Measurements from ENCODE around the gene LRAT.

Gene LRAT

DNA sequence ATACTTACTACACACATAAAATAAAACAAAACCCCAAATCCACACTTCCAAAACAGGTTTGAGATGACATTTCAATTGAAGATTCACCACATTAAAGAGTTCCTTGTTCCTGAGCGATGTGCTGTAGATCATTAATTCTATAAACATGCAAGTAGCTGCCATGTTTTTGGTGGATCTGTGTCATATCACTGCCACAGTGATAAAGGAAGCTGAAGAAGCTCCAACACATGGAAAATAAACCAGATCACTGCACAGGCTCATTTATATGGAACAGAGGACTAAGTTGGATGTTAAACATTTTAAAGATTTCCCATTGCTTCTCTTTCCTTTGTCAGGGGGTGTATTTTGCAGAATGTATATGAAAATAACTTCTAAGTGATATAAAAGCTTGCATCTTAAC lies 34.5 kb downstream of the LRAT start:
- H3K36me3 ChIP-seq (ENCODE audit: low read length): no peaks in the 10 kb centered on the region
- H3K4me3 ChIP-seq (ENCODE audit: insufficient read depth, low read length, poor library complexity, severe bottlenecking): no peak overlapping the region
- no peaks in the 10 kb centered on the region for H3K9me3 ChIP-seq (ENCODE audit: insufficient read depth, low read length)
- no peaks in the 10 kb centered on the region for H4K20me1 ChIP-seq (ENCODE audit: low read depth, low read length)
- no peaks in the 10 kb centered on the region for H3K27me3 ChIP-seq (ENCODE audit: low read length)
- H3K27ac ChIP-seq (ENCODE audit: low read depth, low read length): no peak overlapping the region
- H3K9ac ChIP-seq (ENCODE audit: low read length): no peak overlapping the region
- H2AFZ ChIP-seq (ENCODE audit: low read depth, low read length, severe bottlenecking): no peak overlapping the region
- no peaks in the 10 kb centered on the region for H3K79me2 ChIP-seq (ENCODE audit: insufficient read depth, low read length)
- no peak for TF ChIP-seq CTCF (IDR thresholded peaks at IDR 0.05; ENCODE audit: insufficient read depth, low read length, poor library complexity, severe bottlenecking)
- no peak for TF ChIP-seq EZH2phosphoT487 (conservative IDR thresholded peaks at IDR 0.05; ENCODE audit: low read length)
- H3K4me2 ChIP-seq (ENCODE audit: low read depth, low read length, poor library complexity, severe bottlenecking): no peak overlapping the region
- no peaks in the 10 kb centered on the region for H3K9me2 ChIP-seq (replicated peaks; ENCODE audit: insufficient read depth, low read length)
- H3F3A ChIP-seq (ENCODE audit: insufficient read depth): no peaks in the 10 kb centered on the region

DNA sequence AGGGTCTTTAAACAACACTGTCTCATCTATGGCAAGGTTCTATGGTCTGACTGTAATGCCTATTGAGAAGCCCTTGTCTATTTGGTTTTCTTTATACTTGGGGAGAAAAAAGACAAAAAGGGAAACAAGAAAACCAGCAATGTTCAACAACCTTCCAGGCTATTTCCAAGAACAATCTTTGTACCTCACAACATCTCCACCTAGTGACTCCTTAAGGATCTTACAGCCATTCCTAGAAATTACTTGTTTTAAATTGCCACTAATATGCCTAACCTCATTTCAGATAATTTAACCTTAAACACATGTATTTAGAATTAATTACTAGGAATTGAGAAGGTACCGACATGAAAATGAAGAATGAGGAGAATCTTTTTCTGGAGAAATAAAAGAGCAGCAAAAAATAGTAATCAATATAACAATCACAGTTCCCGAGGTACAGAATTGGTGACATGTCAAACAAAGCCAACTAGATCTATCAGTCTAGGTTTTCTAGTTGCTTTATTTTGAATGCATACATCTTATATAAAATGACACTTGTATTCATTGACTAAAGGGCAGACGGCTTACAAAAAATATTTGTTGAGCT lies 35.7 kb downstream of the LRAT start:
- no peak overlapping the region for H2AFZ ChIP-seq (ENCODE audit: low read depth, low read length, severe bottlenecking)
- no peak overlapping the region for H3K4me3 ChIP-seq (ENCODE audit: insufficient read depth, low read length, poor library complexity, severe bottlenecking)
- no peaks in the 10 kb centered on the region for H3K36me3 ChIP-seq (ENCODE audit: low read length)
- H3F3A ChIP-seq (ENCODE audit: insufficient read depth): no peaks in the 10 kb centered on the region
- TF ChIP-seq CTCF (IDR thresholded peaks at IDR 0.05; ENCODE audit: insufficient read depth, low read length, poor library complexity, severe bottlenecking): no peak
- TF ChIP-seq EZH2phosphoT487 (conservative IDR thresholded peaks at IDR 0.05; ENCODE audit: low read length): no peak
- H3K4me2 ChIP-seq (ENCODE audit: low read depth, low read length, poor library complexity, severe bottlenecking): no peak overlapping the region
- H3K9ac ChIP-seq (ENCODE audit: low read length): no peak overlapping the region
- H3K9me2 ChIP-seq (replicated peaks; ENCODE audit: insufficient read depth, low read length): no peaks in the 10 kb centered on the region
- H3K27ac ChIP-seq (ENCODE audit: low read depth, low read length): no peak overlapping the region
- H4K20me1 ChIP-seq (ENCODE audit: low read depth, low read length): no peaks in the 10 kb centered on the region
- no peaks in the 10 kb centered on the region for H3K9me3 ChIP-seq (ENCODE audit: insufficient read depth, low read length)
- no peaks in the 10 kb centered on the region for H3K27me3 ChIP-seq (ENCODE audit: low read length)
- H3K79me2 ChIP-seq (ENCODE audit: insufficient read depth, low read length): no peaks in the 10 kb centered on the region

DNA sequence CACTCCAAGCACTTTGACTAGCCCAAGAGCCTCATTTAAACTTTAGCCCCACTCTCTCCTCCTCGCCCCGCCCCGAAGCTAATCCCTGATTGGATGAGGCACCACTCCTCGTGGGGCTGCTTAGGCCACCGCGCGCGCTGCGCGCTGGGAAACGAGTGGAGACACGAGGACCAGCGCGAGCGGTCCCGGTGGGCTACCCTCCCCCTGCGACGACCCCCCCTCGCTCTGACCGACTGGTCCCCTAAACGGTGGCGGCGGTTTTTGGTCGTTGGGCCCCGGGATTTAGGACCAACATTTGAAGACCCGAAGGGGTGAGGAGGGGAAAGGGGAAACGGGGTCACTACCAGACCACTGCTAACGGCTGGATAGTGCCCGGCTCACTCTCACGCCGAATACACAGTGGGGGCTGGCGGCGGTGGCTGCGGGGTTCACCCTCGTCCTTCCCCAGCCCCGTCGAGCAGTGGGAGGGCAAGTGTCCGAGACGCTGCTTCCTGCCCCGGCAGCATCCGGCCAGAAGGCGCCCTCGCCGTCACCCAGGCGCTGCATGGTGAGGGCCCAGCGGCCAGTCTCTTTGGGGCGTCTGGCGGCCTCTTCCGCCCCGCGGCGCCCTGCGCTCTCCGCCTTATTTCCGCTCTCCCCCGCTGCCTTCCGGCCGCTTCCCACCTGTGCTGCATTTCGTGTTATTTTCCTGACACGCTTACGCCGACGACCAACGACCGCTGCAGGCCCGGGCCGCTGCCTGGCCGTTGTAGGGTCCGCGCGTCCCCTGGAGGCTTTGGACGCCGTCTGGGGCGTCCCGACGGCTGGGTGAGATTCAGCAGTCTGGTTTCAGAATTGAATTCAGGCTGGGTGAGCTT lies 37.6 kb downstream of the LRAT start, which contains the start of gene RBM46:
Gene RBM46 (plus strand): TSS at position 147 of the 857 bp plus-strand sequence. CDS start 15,481 bp downstream, outside the sequence.
- Histone ChIP-seq H3K4me3 (ENCODE audit: insufficient read depth, low read length, poor library complexity, severe bottlenecking) (no peak within 1 kb of the TSS), H3K36me3 (ENCODE audit: low read length) (no peaks in the 10 kb centered on the region), H4K20me1 (ENCODE audit: low read depth, low read length) (no peaks in the 10 kb centered on the region), H3K9me2 (replicated peaks; ENCODE audit: insufficient read depth, low read length) (no peaks in the 10 kb centered on the region), H3K27me3 (ENCODE audit: low read length) (no peaks in the 10 kb centered on the region), H2AFZ (ENCODE audit: low read depth, low read length, severe bottlenecking) (no peak within 1 kb of the TSS), H3K79me2 (ENCODE audit: insufficient read depth, low read length) (no peaks in the 10 kb centered on the region), H3K4me2 (ENCODE audit: low read depth, low read length, poor library complexity, severe bottlenecking) (no peak within 1 kb of the TSS), H3K9ac (ENCODE audit: low read length) (no peak within 1 kb of the TSS), H3F3A (ENCODE audit: insufficient read depth) (no peaks in the 10 kb centered on the region), H3K27ac (ENCODE audit: low read depth, low read length) (no peak within 1 kb of the TSS), H3K9me3 (ENCODE audit: insufficient read depth, low read length) (no peaks in the 10 kb centered on the region)
- TF ChIP-seq CTCF (IDR thresholded peaks at IDR 0.05; ENCODE audit: insufficient read depth, low read length, poor library complexity, severe bottlenecking) (no peak), EZH2phosphoT487 (conservative IDR thresholded peaks at IDR 0.05; ENCODE audit: low read length) (no peak)
